KOPT-K1 (cell line): Measurements from ENCODE around the gene FRMD4A.

Source experiments
- H3K27ac ChIP-seq: fragments of 200-600 bp; sonication (generic); 2 replicates; pipeline ENCODE4 v1.5.1; 2016; ENCODE audit warnings: antibody characterized with exemption, mild to moderate bottlenecking, low read depth, low read length; ENCODE audit not compliant: poor library complexity, severe bottlenecking
- H3K36me3 ChIP-seq: fragments of 200-600 bp; sonication (generic); 2 replicates; pipeline ENCODE4 v1.5.1; 2017; ENCODE audit warnings: antibody characterized with exemption, mild to moderate bottlenecking, low read length, moderate library complexity; ENCODE audit not compliant: insufficient read depth
- H3K9me3 ChIP-seq: fragments of 200-600 bp; sonication (generic); 2 replicates; pipeline ENCODE4 v1.5.1; 2017; ENCODE audit warnings: antibody characterized with exemption, low read length, mild to moderate bottlenecking; ENCODE audit not compliant: insufficient read depth, poor library complexity, severe bottlenecking

Gene FRMD4A

DNA sequence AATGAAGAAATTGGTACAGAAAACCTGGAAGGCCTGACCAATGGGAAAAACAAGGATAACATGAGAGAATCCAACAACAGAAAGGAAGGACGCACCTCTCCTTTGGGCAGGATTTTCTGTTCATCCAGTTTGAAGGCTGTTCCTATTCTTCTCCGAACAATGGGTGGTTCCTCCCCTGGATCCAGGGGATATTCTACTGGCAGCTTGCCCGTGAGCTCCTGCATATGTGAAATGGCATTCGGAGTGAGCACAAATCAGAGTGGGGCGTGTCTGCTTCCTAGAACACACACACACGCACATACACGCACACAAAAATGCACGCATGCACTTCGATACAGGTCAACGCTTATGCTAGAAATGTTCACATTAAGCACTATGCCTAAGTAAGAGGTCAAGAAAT lies 660.4 kb downstream of the FRMD4A start:
- H3K36me3 ChIP-seq: peaks cover 25% of the 10 kb centered on the region; the same call in 1 of the 2 replicates
- no peaks in the 10 kb centered on the region for H3K9me3 ChIP-seq
- no peak overlapping the region for H3K27ac ChIP-seq

DNA sequence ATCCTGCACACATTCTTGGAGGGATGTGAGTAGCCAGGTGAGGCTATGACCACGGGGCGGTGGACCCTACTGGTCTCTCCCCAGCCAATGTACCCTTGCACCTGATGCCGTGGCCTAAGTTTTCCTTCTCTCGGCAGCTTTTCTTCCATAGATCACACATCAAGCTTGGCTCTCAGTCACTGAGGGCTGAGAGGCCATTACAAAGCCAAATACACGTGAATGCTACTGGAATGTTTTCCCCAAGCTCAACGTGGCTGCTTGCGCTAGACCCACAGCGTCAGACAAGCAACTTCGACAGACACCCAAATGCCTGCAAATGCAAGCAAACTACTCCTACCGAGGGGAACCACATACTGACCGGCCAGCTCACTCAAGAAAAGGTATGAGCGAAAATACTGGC lies 660.8 kb downstream of the FRMD4A start:
- H3K27ac ChIP-seq: no peak overlapping the region
- H3K36me3 ChIP-seq: peaks cover 25% of the 10 kb centered on the region; the same call in 1 of the 2 replicates
- H3K9me3 ChIP-seq: no peaks in the 10 kb centered on the region

DNA sequence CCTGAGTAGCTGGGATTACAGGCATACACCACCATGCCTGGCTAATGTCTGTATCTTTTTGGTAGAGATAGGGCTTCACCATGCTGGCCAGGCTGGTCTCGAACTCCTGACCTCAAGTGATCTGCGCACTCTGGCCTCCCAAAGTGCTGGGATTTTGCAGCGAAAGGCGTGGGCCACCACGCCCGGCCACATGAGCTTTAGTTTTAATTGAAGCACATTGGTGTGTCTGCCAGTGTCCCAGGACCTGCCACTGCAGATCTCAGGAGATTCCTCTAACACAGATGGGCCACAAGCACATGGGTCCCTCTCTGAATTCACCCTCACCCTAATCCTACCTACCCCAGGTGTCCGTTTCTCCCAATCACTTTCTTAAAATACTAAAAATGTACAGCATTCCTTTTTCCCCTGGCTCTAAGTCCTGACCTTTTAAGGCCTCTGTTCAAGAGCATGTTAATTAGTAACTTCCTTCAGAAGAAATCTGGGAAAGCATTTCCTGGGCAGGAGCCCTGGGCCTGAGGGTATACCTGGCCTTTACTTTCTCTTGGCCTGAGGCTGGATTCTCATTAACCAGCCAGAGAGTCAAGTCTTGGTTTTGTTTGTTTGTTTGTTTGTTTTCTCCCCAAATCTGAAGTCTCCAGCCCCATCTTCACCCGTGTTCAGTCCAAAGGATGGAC lies 661.4 kb downstream of the FRMD4A start:
- H3K9me3 ChIP-seq: no peaks in the 10 kb centered on the region
- H3K36me3 ChIP-seq: peaks cover 25% of the 10 kb centered on the region; the same call in 1 of the 2 replicates
- no peak overlapping the region for H3K27ac ChIP-seq

DNA sequence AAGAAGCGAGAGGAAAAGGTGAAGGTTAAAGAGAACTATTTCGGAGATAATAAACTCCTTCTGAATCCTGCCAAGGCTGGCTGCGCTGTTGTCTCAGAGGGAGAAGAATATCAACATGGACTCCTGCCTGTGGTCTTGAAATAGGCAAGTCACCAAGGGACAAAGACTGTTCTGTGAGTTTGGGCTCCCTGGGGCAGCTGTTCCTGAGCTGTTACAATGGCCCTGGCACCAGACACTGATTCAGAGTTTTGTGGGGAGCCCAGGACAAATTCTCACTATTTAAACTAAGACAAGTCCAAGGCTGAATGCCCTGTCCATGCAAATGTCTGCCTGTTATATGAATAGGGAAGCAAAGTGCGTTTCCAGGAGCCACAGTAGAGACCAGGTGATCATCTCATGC lies 662.6 kb downstream of the FRMD4A start:
- peaks cover 25% of the 10 kb centered on the region; the same call in 1 of the 2 replicates for H3K36me3 ChIP-seq
- no peak overlapping the region for H3K27ac ChIP-seq
- no peaks in the 10 kb centered on the region for H3K9me3 ChIP-seq

DNA sequence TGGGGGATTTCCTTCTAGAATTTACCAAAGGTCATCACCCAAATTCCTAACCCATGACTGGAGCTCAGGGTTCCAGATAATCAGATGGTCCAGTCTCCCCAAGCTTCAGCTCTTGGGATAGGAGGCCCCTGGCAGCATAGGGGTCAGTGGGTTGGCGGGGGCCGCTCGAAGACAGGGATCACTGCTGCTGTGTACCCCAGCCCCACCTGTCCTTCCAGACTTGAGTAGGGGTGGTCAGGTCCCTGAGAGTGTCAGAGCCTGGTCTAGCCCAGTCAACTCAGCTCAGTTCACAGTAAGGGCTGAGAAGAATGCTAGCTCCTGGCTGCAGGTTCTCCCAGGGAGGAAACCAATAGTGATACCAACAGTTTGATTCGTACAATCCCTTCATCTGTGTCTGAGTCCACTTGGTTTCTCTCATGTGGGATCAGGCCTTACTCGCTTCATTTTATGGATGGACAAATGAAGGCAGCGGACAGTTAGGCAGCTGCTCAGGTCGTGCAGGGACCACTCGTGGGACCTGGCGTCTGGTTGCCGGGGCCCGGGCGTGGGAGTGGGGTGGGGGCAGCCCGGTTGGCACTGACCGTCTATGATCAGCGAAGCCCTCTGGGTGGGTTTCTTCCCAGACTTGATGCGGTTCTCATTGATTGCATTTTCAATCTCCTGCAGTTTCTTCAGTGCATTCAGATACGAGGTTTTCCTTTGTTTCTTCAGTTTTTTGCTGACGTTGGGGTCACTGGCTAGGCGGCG lies 665.0 kb downstream of the FRMD4A start:
- peaks cover 25% of the 10 kb centered on the region; the same call in 1 of the 2 replicates for H3K36me3 ChIP-seq
- H3K27ac ChIP-seq: no peak overlapping the region
- no peaks in the 10 kb centered on the region for H3K9me3 ChIP-seq

DNA sequence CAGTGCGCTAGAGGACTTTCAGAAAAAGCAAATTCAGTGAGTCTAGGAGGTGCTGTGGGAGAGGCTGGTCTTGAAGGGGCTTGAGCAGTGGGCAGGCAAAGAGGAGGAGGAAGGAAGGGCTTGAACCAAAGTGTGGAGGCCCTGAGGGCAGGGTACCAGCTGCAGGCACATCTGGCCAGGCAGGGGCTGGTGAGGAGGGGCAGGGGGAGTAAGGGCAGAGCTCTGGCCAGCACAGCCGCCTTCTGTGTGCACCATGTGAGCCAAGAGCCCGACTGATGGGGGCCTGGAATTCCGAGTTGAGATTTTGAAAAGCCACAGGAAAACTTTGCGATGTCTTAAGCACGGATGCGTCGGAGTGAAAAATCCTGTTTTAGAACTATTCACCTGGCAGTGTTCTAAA lies 669.5 kb downstream of the FRMD4A start:
- Histone ChIP-seq H3K9me3 (no peaks in the 10 kb centered on the region), H3K27ac (no peak overlapping the region), H3K36me3 (peaks cover 18% of the 10 kb centered on the region; the same call in 1 of the 2 replicates)

DNA sequence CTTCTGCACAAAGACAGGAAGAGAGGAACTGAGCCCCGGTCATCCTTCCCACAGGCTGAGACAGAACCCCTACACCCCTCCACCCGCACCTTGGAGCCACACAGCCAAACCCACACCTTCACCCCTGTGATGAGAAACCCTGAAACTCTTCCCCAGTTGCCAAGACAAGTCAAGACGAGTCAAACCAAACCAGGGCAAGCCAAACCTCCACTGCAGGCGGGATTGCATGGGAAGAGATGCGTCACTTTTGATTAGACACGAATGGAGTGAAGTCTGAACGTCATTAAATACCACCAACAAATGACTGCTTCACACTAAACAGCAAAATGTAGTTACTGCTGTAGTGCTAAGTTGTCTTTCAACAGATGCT lies 670.2 kb downstream of the FRMD4A start:
- Histone ChIP-seq H3K36me3 (peaks cover 13% of the 10 kb centered on the region; the same call in 1 of the 2 replicates), H3K9me3 (no peaks in the 10 kb centered on the region), H3K27ac (no peak overlapping the region)

DNA sequence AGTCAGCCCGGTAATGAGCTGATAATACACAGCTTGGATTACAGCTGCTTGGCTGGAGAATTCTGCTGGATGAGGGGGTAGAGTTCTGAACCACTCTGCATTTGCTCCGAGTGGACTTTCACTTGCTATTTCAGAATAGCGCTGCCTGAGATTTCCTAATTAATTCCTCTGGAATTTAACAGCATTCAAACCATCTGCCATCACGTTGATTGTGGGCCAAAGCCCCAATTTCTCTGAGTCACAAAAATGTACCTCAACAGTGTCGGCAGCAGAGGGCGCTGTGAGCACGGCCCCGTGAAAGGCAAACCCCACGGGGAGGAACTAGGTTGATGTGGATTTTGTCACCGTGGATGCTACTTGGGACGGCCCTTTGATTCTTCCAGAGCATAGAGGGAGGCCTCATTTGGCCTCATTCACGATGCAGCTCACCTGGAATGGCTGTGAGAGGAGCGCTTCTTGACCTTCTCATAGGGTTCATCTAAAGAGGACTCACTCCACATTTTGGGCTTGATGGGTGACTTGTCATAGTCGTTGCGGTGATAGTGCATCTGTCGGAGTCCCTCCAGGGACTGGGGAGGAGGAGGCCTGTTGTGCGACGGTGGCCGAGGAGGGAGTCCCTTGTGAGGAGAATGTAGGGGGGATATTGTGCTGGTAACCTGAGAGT lies 670.7 kb downstream of the FRMD4A start:
- H3K27ac ChIP-seq: no peak overlapping the region
- H3K9me3 ChIP-seq: no peaks in the 10 kb centered on the region
- peaks cover 16% of the 10 kb centered on the region; the same call in 1 of the 2 replicates for H3K36me3 ChIP-seq

DNA sequence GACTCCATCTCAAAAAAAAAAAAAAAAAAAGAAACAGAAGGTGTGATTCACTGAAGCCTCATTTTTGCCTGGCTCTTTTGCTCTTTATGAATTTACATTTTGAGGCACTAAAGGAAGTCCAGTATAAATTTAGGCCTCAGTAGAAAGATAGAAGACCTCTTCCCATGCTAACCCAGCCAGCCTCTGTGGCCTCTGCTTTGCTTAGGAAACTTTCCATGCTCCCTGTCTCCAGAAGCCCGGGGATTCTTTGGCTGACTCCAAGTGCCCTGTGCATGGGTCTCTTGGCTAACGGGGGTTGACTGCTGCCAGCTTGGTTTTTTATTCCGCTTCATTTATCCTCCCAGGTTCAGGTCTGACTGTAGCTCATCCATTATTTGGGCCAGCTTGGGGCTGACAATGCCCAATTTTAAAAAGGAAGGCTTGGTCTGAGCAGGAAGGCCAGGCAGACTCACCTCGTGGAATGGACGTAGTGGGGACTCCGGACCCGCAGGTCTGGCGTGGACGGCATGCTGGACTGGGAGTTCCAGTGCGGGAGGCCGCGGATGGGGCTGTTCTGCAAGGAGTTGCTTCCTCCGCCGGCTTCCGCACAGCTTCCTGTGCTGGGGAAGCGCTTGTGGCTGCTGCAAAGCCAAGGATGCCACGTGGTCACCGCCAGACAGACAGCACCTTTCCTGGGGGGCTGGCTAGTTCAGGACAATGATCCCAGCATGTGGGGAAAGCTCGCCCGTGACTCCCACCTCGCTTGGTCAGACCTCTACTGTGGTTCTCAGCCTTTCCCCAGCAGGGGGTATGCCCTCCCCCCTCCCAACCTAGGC lies 671.6 kb downstream of the FRMD4A start:
- no peak overlapping the region for H3K27ac ChIP-seq
- peaks cover 21% of the 10 kb centered on the region; the same call in 1 of the 2 replicates for H3K36me3 ChIP-seq
- no peaks in the 10 kb centered on the region for H3K9me3 ChIP-seq

DNA sequence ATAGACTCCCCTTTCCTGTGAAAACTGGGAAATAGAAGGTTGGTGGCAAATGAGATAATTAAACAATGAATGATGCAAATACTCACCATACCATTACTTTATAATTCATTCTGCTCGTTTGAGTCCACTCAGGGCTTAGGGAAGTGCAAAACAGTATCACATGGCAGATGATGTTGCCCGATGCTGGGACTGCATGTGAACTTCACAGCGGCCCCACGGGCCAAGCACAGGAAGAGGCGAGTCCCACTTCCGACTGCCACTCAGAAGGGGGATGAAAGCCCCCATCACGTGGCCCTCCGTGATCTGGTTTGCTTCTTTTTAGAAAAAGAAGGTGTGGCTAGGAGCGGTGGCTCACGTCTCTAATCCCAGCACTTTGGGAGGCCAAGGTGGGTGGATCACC lies 672.5 kb downstream of the FRMD4A start:
- Histone ChIP-seq H3K27ac (no peak overlapping the region), H3K9me3 (no peaks in the 10 kb centered on the region), H3K36me3 (peaks cover 24% of the 10 kb centered on the region; the same call in 1 of the 2 replicates)

DNA sequence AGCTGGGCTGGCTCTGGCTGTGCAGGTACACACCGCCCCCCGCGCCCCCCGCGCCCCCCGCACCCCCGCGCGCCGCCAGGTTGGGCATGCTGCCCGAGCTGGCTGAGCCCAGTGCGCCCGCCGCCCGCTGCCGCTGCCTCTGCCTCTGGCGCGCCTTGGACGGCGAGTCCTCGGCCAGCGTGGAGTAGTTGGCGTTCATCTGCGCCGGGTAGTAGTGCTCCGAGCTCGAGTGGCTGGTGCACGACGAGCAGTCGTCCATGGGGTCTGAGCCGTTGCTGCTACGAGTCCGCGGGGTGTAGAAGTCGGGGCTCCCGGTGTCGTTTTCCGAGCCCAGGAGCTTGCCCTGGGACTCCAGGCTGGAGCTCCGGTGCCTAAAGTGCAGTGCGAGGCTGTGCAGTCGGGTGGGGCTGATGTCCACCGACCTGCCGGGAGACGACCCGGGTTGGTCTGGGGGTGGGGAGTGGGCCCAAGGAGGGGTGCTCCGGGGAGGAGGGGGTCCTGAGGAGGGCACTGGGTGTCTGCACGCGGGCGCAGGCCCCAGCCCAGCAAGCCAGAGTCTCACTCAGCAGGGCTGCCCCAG lies 673.5 kb downstream of the FRMD4A start:
- H3K36me3 ChIP-seq: peaks cover 26% of the 10 kb centered on the region; the same call in 1 of the 2 replicates
- no peaks in the 10 kb centered on the region for H3K9me3 ChIP-seq
- no peak overlapping the region for H3K27ac ChIP-seq

DNA sequence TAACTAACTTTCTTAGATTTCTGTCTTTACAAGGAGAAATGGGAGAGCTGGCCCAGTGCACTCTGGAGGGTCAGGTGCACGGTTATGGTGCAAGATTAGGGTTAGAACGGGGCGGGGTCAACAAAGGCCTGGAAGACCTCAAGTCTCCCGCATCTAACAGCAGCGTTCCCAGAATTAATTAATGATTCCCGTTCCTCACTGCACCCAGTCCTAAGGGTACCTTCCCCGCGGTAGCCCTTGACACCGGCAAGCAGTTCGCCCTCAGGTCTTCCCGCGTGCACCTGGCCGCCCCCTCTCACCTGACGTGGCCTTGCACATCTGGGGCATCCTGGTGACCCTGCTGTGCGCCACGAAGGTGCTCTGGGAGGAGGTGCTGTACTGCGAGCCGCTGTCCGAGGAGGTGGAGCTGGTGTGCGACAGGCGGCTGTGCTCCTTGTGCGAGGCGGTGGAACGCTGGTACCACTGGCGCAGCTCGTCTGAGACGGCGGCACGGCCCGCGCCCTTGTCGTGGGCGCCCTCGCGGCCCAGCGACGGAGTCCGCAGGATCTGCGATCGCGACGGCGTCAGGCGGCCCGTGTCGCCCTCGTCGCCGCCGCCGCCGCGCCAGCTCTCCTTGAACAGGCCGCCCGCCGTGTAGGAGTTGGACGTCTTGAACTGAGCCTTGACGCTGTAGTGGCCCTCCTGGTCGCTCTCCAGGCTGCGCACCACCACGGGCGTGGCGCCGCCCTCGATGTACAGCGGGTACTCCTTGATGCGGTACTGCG lies 674.2 kb downstream of the FRMD4A start:
- Histone ChIP-seq H3K36me3 (peaks cover 33% of the 10 kb centered on the region; the same call in 1 of the 2 replicates), H3K27ac (no peak overlapping the region)

DNA sequence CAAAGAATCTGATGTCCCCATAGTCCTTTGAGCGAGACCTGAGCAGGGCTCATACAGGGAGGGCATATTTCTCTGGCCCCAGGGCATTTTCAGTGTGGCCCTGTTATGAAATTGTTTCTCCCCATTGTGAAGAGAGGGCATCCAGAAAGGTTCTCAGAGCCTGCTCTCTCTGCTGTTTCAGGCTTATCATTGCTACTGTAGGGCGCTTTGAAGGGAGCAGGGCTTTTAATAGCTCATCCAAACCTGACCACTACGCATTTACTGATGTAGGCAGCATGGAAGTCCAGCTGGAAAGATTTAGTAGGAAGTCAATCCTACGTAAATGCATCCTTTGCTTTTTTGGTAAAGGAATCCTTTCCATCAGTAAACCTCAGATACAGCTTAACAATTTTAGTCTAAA lies 675.9 kb downstream of the FRMD4A start:
- Histone ChIP-seq H3K9me3 (no peaks in the 10 kb centered on the region), H3K27ac (no peak overlapping the region), H3K36me3 (peaks cover 42% of the 10 kb centered on the region; the same call in 1 of the 2 replicates)

More for the DNA sequence above, 674.2 kb downstream of the FRMD4A start:
- H3K9me3 ChIP-seq: no peaks in the 10 kb centered on the region
